HepG2 (cell line): ENCODE data around the gene TNFRSF11A. TPM values are rescaled to one million over a fixed set of nuclear protein-coding genes. Genes with fewer than 3 reads are reported as not detected.
A peak's percentile ranks its signal among the peaks of the same experiment; 100 is the strongest.

Experiments used
- ATAC-seq: fragments of 200-7000 bp; cut with Tn5 transposase; 3 replicates; pipeline ENCODE4 v1.9.1; 2020; ENCODE audit warnings: mild to moderate bottlenecking, moderate library complexity
- BruUV-seq: library from RNA; stranded (reverse); fragments of 400-500 nt; replicated peaks from 2 replicates; lab custom pipeline; 2021; lab: Mats Ljungman, UMichigan
- CTCF ChIA-PET: fragments of 300-600 bp; formaldehyde crosslinking; extraction: SDS; loops from one replicate; lab custom pipeline; 2021; ENCODE audit warnings: low total read pairs, inconsistent platforms, low intra/inter-chr PET ratio; lab: Yijun Ruan, JAX
- POLR2A ChIA-PET: fragments of 350-600 bp; sonication (Branson Sonifier 250); formaldehyde crosslinking; loops from one replicate; lab custom pipeline; 2020; ENCODE audit warnings: antibody characterized with exemption, inconsistent platforms; lab: Yijun Ruan, JAX
- DNase-seq: peaks from one replicate; pipeline ENCODE4 v3.0.0-alpha.2; 2015; ENCODE audit warnings: low spot score
- FAIRE-seq: peaks from 3 replicates; lab custom pipeline; 2011; peaks lifted over from hg19 to GRCh38; lab: Jason Lieb, UNC
- H2AFZ ChIP-seq: one replicate; pipeline ENCODE4 v1.6.1; 2011; ENCODE audit warnings: low read length, inconsistent platforms
- H3K27ac ChIP-seq: fragments of 300-600 bp; 3 replicates; pipeline ENCODE4 v1.8.0; 2011; ENCODE audit warnings: mixed run types, mild to moderate bottlenecking, mixed read lengths, low read length, inconsistent platforms; ENCODE audit not compliant: insufficient read depth; ENCODE audit errors: extremely low read length
- H3K27me3 ChIP-seq, 2 experiments: fragments of 200-600 bp in 1 of 2; 2 replicates in 1 of 2; 3 replicates in 1 of 2; pipeline versions ENCODE4 v1.6.0 to v1.8.0; 2011; ENCODE audit warnings: low read length in 2 of 2, mild to moderate bottlenecking in 2 of 2, moderate library complexity in 2 of 2, inconsistent platforms in 1 of 2; ENCODE audit not compliant: insufficient read depth in 2 of 2, control insufficient read depth in 1 of 2
- H3K36me3 ChIP-seq, 2 experiments: fragments of 200-600 bp in 1 of 2; replicated peaks in 1 of 2; 2 replicates in 1 of 2; 3 replicates in 1 of 2; pipeline versions ENCODE4 v1.5.1 to v1.8.0; 2011; ENCODE audit warnings: low read length in 2 of 2, inconsistent platforms in 1 of 2; ENCODE audit not compliant: insufficient read depth in 2 of 2, control insufficient read depth in 1 of 2
- H3K4me1 ChIP-seq: 2 replicates; pipeline ENCODE4 v1.5.1; 2012; ENCODE audit warnings: low read length, inconsistent platforms; ENCODE audit not compliant: insufficient read depth
- H3K4me2 ChIP-seq: 2 replicates; pipeline ENCODE4 v1.6.0; 2011; ENCODE audit warnings: low read depth, low read length, inconsistent platforms
- H3K4me3 ChIP-seq, 3 experiments: fragments of 200-600 bp in 1 of 3; sonication (generic), shearing (Covaris generic) in 1 of 3; replicated peaks in 1 of 3; 2 replicates each; pipeline ENCODE4 v1.5.1; 2011 to 2016; ENCODE audit warnings: low read length in 3 of 3, inconsistent platforms in 2 of 3, low read depth in 2 of 3, mild to moderate bottlenecking in 2 of 3, control low read depth in 1 of 3, mixed read lengths in 1 of 3; ENCODE audit not compliant: insufficient read depth in 1 of 3
- H3K79me2 ChIP-seq: one replicate; pipeline ENCODE4 v1.6.1; 2011; ENCODE audit warnings: low read length, inconsistent platforms; ENCODE audit not compliant: insufficient read depth
- H3K9ac ChIP-seq: 2 replicates; pipeline ENCODE4 v1.6.0; 2011; ENCODE audit warnings: mild to moderate bottlenecking, low read depth, low read length, inconsistent platforms; ENCODE audit not compliant: insufficient read depth
- H3K9me3 ChIP-seq: 2 replicates; pipeline ENCODE4 v1.5.1; 2012; ENCODE audit warnings: mild to moderate bottlenecking, low read length
- H4K20me1 ChIP-seq: 2 replicates; pipeline ENCODE4 v1.6.0; 2011; ENCODE audit warnings: inconsistent platforms, mild to moderate bottlenecking, low read length, moderate library complexity; ENCODE audit not compliant: insufficient read depth
- AHDC1 ChIP-seq: sonication (generic); formaldehyde crosslinking; IDR thresholded peaks from 2 replicates; pipeline ENCODE4 v1.5.1; 2020; ENCODE audit warnings: mild to moderate bottlenecking, missing genetic modification reagents, borderline replicate concordance
- KAT8 ChIP-seq: IDR thresholded peaks from 2 replicates; pipeline ENCODE4 v1.6.1; 2016; ENCODE audit warnings: missing genetic modification reagents, missing compliant biosample characterization
- NONO ChIP-seq, 2 experiments: fragments of 450-650 bp in 1 of 2; sonication (generic) in 1 of 2; formaldehyde crosslinking in 1 of 2; IDR thresholded peaks in 1 of 2; conservative IDR thresholded peaks in 1 of 2; 2 replicates each; pipeline versions ENCODE4 v1.6.1 to v1.8.0; 2017 to 2022; ENCODE audit warnings: mild to moderate bottlenecking in 1 of 2, missing genetic modification reagents in 1 of 2, moderate library complexity in 1 of 2
- NR2F6 ChIP-seq, 2 experiments: IDR thresholded peaks; 2 replicates each; pipeline ENCODE4 v1.6.1; 2016; ENCODE audit warnings: antibody characterized with exemption in 1 of 2, mild to moderate bottlenecking in 1 of 2
- RARA ChIP-seq: IDR thresholded peaks from 2 replicates; pipeline ENCODE4 v1.6.1; 2016; ENCODE audit warnings: missing genetic modification reagents, missing compliant biosample characterization
- RCOR2 ChIP-seq: IDR thresholded peaks from 2 replicates; pipeline ENCODE4 v1.6.1; 2016; ENCODE audit warnings: missing biosample characterization, missing genetic modification reagents
- TBL1XR1 ChIP-seq: fragments of 150-350 bp; IDR thresholded peaks from 2 replicates; pipeline ENCODE4 v1.6.1; 2014; ENCODE audit warnings: borderline replicate concordance, low read length; ENCODE audit not compliant: partially characterized antibody
- ZBED4 ChIP-seq: sonication (generic); formaldehyde crosslinking; IDR thresholded peaks from 2 replicates; pipeline ENCODE4 v1.4.0; 2020; ENCODE audit warnings: missing genetic modification reagents, borderline replicate concordance
- ZNF326 ChIP-seq: sonication (generic); formaldehyde crosslinking; IDR thresholded peaks from 2 replicates; pipeline ENCODE4 v1.4.0; 2020; ENCODE audit warnings: missing genetic modification reagents, borderline replicate concordance
- ZNF644 ChIP-seq: IDR thresholded peaks from 2 replicates; pipeline ENCODE4 v1.6.1; 2016; ENCODE audit warnings: low read depth
- WGBS: methylation state at CpG from one replicate; pipeline ENCODE4 v1.1.6; 2017; ENCODE audit warnings: low lambda C conversion rate; 5-methylcytosine and 5-hydroxymethylcytosine counted together
- in situ Hi-C: cut with HindIII; loops from 2 replicates; pipeline ENCODE4 v1.10.0; 2017; ENCODE audit warnings: low pct_unique_long_range_greater_than_20kb; ENCODE audit not compliant: extremely low pct_ligation_motif_present
- intact Hi-C: fragments of 100-400 bp; cut with micrococcal nuclease; formaldehyde crosslinking; loops from one replicate; pipeline ENCODE4 v1.10.0; 2022; ENCODE audit not compliant: unreplicated experiment
- polyA plus RNA-seq, 8 experiments: library from polyadenylated mRNA; depleted of rRNA in 3 of 8; stranded (reverse) in 7 of 8; unstranded in 1 of 8; fragments of >200 nt; fragmentation: Illumina TruSeq in 4 of 8; extraction: Trizol in 4 of 8; gene quantifications; 2 replicates each; pipeline versions ENCODE4 v1.2.1 to v1.2.3, GENCODE V29; 2011 to 2016; ENCODE audit warnings: low read depth in 4 of 8, missing spikeins in 1 of 8, mixed read lengths in 1 of 8; ENCODE audit not compliant: insufficient read depth in 1 of 8
- total RNA-seq, 5 experiments: library from RNA; depleted of rRNA; stranded (reverse); fragments of >200 nt; fragmentation: Illumina TruSeq; extraction: Trizol; gene quantifications; 2 replicates each; pipeline ENCODE4 v1.2.3, GENCODE V29; 2016; ENCODE audit warnings: low read depth in 1 of 5

The TNFRSF11A gene
- total and polyA plus RNA-seq, 2 of the 13 experiments (the other 11 are each of a cell fraction or from before 2014, with no cell fraction given), result 4.6 to 6.4 TPM

- TF ChIP-seq ZBED4 (CRISPR knock-in tag), result no peak
These were observed 3.7 kb downstream of the TNFRSF11A start (continued) for GRCh38 chr18:62328586-62329525.

- FAIRE-seq (peak; percentile 28), ATAC-seq (peak; percentile 9; the same call in 2 of the 3 replicates), DNase-seq (peak; percentile 52)
- Histone ChIP-seq H3K4me2 (peak overlapping the region; percentile 36), H3K4me3 (peak overlapping the region in 1 of 3 experiments; percentile 14; a peak in 1 of 6 replicates), H3K9me3 (no peaks in the 10 kb centered on the region), H3K36me3 (no peaks in the 10 kb centered on the region), H3K79me2 (peaks cover 19% of the 10 kb centered on the region), H4K20me1 (no peaks in the 10 kb centered on the region), H3K27ac (no peak overlapping the region), H3K27me3 (peaks cover 0 to 4% of the 10 kb centered on the region in 2 experiments; a peak in 1 of 5 replicates), H3K4me1 (peaks cover 43% of the 10 kb centered on the region), H2AFZ (no peak overlapping the region), H3K9ac (no peak overlapping the region)
- ChIA-PET CTCF (no interaction called here), POLR2A (no interaction called here)
- in situ Hi-C loops, result loop anchor here (10.0 kb wide), 1 partner anchor 65 kb away; no protein-coding TSS in a partner anchor
- 66% methylated on average over 11 of the region's 15 CpGs for WGBS
- no TSS peak for BruUV-seq
- intact Hi-C loops, result no loop called here
- TF ChIP-seq AHDC1 (CRISPR knock-in tag), result no peak
- TF ChIP-seq RCOR2 (CRISPR knock-in tag), result no peak
- TF ChIP-seq TBL1XR1, result no peak
- no peak for TF ChIP-seq NONO (IDR thresholded peaks at IDR 0.05)
- no peak for TF ChIP-seq NONO (CRISPR knock-in tag; conservative IDR thresholded peaks at IDR 0.05)
- no peak for TF ChIP-seq RARA (CRISPR knock-in tag)
- no peak for TF ChIP-seq ZNF644 (CRISPR knock-in tag)
- TF ChIP-seq ZNF326 (CRISPR knock-in tag), result no peak
- TF ChIP-seq KAT8 (CRISPR knock-in tag), result no peak
- TF ChIP-seq NR2F6 (IDR thresholded peaks at IDR 0.05), result no peak
- no peak for TF ChIP-seq NR2F6 (CRISPR knock-in tag; IDR thresholded peaks at IDR 0.05)
These were observed 4.8 kb downstream of the TNFRSF11A start for GRCh38 chr18:62329691-62330454.
